H9 (cell line): ENCODE measurements around the gene STK32C. TPM values are rescaled to one million over a fixed set of nuclear protein-coding genes. Genes with fewer than 3 reads are reported as not detected.

Experiments used
- DNase-seq: peaks from one replicate; pipeline ENCODE4 v3.0.0-alpha.2; 2017
- H2AFZ ChIP-seq: one replicate; pipeline ENCODE4 v1.6.1; 2013; ENCODE audit warnings: mild to moderate bottlenecking, low read length, control low read depth, moderate library complexity
- H2AK5ac ChIP-seq: 2 replicates; pipeline ENCODE4 v1.6.1; 2013; ENCODE audit warnings: low read length, control low read depth, mixed read lengths; ENCODE audit not compliant: insufficient read length
- H2BK120ac ChIP-seq: one replicate; pipeline ENCODE4 v1.6.1; 2013; ENCODE audit warnings: low read depth, mild to moderate bottlenecking, low read length, control low read depth, inconsistent platforms; ENCODE audit not compliant: poor library complexity, severe bottlenecking
- H2BK12ac ChIP-seq: 2 replicates; pipeline ENCODE4 v1.6.1; 2013; ENCODE audit warnings: low read length, control low read depth, mixed read lengths, low read depth; ENCODE audit not compliant: insufficient read length
- H2BK15ac ChIP-seq: 2 replicates; pipeline ENCODE4 v1.6.1; 2013; ENCODE audit warnings: low read depth, low read length, control low read depth
- H2BK20ac ChIP-seq: one replicate; pipeline ENCODE4 v1.6.1; 2013; ENCODE audit warnings: low read depth, mild to moderate bottlenecking, low read length, control low read depth, inconsistent platforms; ENCODE audit not compliant: poor library complexity, severe bottlenecking
- H2BK5ac ChIP-seq: 2 replicates; pipeline ENCODE4 v1.6.1; 2013; ENCODE audit warnings: low read length, control low read depth, mixed read lengths; ENCODE audit not compliant: insufficient read length
- H3K14ac ChIP-seq: 2 replicates; pipeline ENCODE4 v1.6.1; 2013; ENCODE audit warnings: low read length, control low read depth; ENCODE audit not compliant: insufficient read depth
- H3K18ac ChIP-seq: 2 replicates; pipeline ENCODE4 v1.6.1; 2013; ENCODE audit warnings: low read depth, mild to moderate bottlenecking, mixed read lengths, low read length, control low read depth; ENCODE audit not compliant: insufficient read length
- H3K23ac ChIP-seq: 2 replicates; pipeline ENCODE4 v1.6.1; 2013; ENCODE audit warnings: low read length, control low read depth, mixed read lengths, low read depth; ENCODE audit not compliant: insufficient read length
- H3K23me2 ChIP-seq: 2 replicates; pipeline ENCODE4 v1.6.1; 2013; ENCODE audit warnings: low read depth, mild to moderate bottlenecking, mixed read lengths, low read length, control low read depth; ENCODE audit not compliant: insufficient read length, poor library complexity, severe bottlenecking
- H3K27ac ChIP-seq: 2 replicates; pipeline ENCODE4 v1.5.1; 2013; ENCODE audit warnings: low read length, control low read depth, mixed read lengths, low read depth; ENCODE audit not compliant: insufficient read length
- H3K27me3 ChIP-seq: 2 replicates; pipeline ENCODE4 v1.6.1; 2013; ENCODE audit warnings: low read length, control low read depth, inconsistent platforms; ENCODE audit not compliant: insufficient read depth
- H3K4ac ChIP-seq: 2 replicates; pipeline ENCODE4 v1.6.1; 2013; ENCODE audit warnings: low read depth, mild to moderate bottlenecking, control low read depth, inconsistent platforms, low read length, moderate library complexity
- H3K4me1 ChIP-seq: 2 replicates; pipeline ENCODE4 v1.6.1; 2013; ENCODE audit warnings: low read length, control low read depth, inconsistent platforms; ENCODE audit not compliant: insufficient read depth
- H3K4me2 ChIP-seq: 2 replicates; pipeline ENCODE4 v1.6.1; 2013; ENCODE audit warnings: low read length, control low read depth, mixed read lengths; ENCODE audit not compliant: insufficient read length, insufficient read depth
- H3K56ac ChIP-seq: 2 replicates; pipeline ENCODE4 v1.6.1; 2013; ENCODE audit warnings: low read depth, mild to moderate bottlenecking, mixed read lengths, low read length, control low read depth; ENCODE audit not compliant: insufficient read length
- H3K79me1 ChIP-seq: 2 replicates; pipeline ENCODE4 v1.6.1; 2013; ENCODE audit warnings: low read depth, mild to moderate bottlenecking, moderate library complexity, low read length, control low read depth, inconsistent platforms; ENCODE audit not compliant: insufficient read depth, poor library complexity, severe bottlenecking
- H3K79me2 ChIP-seq: 2 replicates; pipeline ENCODE4 v1.6.1; 2013; ENCODE audit warnings: low read length, control low read depth, inconsistent platforms; ENCODE audit not compliant: insufficient read depth
- H3K9ac ChIP-seq: 2 replicates; pipeline ENCODE4 v1.6.1; 2013; ENCODE audit warnings: low read length, control low read depth, mixed read lengths; ENCODE audit not compliant: insufficient read length; ENCODE audit errors: extremely low read depth
- H3K9me3 ChIP-seq: one replicate; pipeline ENCODE4 v1.6.1; 2013; ENCODE audit warnings: low read depth, low read length, inconsistent platforms; ENCODE audit not compliant: control insufficient read depth
- H3T11ph ChIP-seq: one replicate; pipeline ENCODE4 v1.6.1; 2013; ENCODE audit warnings: mild to moderate bottlenecking, low read length, control low read depth, inconsistent platforms
- H4K20me1 ChIP-seq: one replicate; pipeline ENCODE4 v1.6.1; 2013; ENCODE audit not compliant: control insufficient read depth, insufficient read length, insufficient read depth
- H4K5ac ChIP-seq: 2 replicates; pipeline ENCODE4 v1.6.1; 2013; ENCODE audit warnings: low read depth, mild to moderate bottlenecking, mixed read lengths, low read length, control low read depth; ENCODE audit not compliant: insufficient read length
- H4K8ac ChIP-seq: replicated peaks from 2 replicates; pipeline ENCODE4 v1.6.1; 2013; ENCODE audit warnings: low read length, control low read depth, mixed read lengths, low read depth; ENCODE audit not compliant: insufficient read length
- H4K91ac ChIP-seq: 2 replicates; pipeline ENCODE4 v1.6.1; 2013; ENCODE audit warnings: low read depth, mild to moderate bottlenecking, moderate library complexity, mixed read lengths, low read length, control low read depth; ENCODE audit not compliant: insufficient read length
- H3K27ac Mint-ChIP-seq, 3 experiments: 2 replicates in 2 of 3; 3 replicates in 1 of 3; pipeline ENCODE4 v1.8.0; 2020 to 2021; ENCODE audit warnings: mixed read lengths in 3 of 3, mild to moderate bottlenecking in 1 of 3, moderate library complexity in 1 of 3
- H3K27me3 Mint-ChIP-seq: 2 replicates; pipeline ENCODE4 v1.8.0; 2021; ENCODE audit warnings: low read depth, mild to moderate bottlenecking, moderate library complexity, mixed read lengths
- H3K36me3 Mint-ChIP-seq, 3 experiments: 2 replicates in 2 of 3; 3 replicates in 1 of 3; pipeline ENCODE4 v1.8.0; 2020 to 2021; ENCODE audit warnings: low read depth in 3 of 3, mixed read lengths in 3 of 3; ENCODE audit not compliant: insufficient read depth in 1 of 3
- H3K4me1 Mint-ChIP-seq, 2 experiments: 2 replicates each; pipeline ENCODE4 v1.8.0; 2020; ENCODE audit warnings: mixed read lengths in 2 of 2
- H3K4me3 Mint-ChIP-seq, 2 experiments: 2 replicates in 1 of 2; 3 replicates in 1 of 2; pipeline ENCODE4 v1.8.0; 2020 to 2021; ENCODE audit warnings: mild to moderate bottlenecking in 2 of 2, mixed read lengths in 2 of 2, moderate library complexity in 1 of 2
- H3K9me3 Mint-ChIP-seq, 2 experiments: 2 replicates in 1 of 2; 3 replicates in 1 of 2; pipeline ENCODE4 v1.8.0; 2020; ENCODE audit warnings: mild to moderate bottlenecking in 2 of 2, mixed read lengths in 2 of 2, moderate library complexity in 1 of 2
- CTCF ChIP-seq: fragments of 200-600 bp; sonication (generic); conservative IDR thresholded peaks from 3 replicates; pipeline ENCODE4 v1.8.0; 2021; ENCODE audit warnings: antibody characterized with exemption, mild to moderate bottlenecking
- WGBS: extraction: QIAGEN DNeasy Blood & Tissue Kit; methylation state at CpG from one replicate; pipeline ENCODE4 v1.1.7; 2013; ENCODE audit warnings: missing lambda C conversion rate, low lambda C conversion rate, mixed read lengths; ENCODE audit not compliant: insufficient read length; ENCODE audit errors: extremely low coverage; 5-methylcytosine and 5-hydroxymethylcytosine counted together
- total RNA-seq: library from RNA; stranded (reverse); gene quantifications from 2 replicates; pipeline ENCODE4 v1.2.1, GENCODE V29; 2021

Gene STK32C
- total RNA-seq, 1 experiment from 2014 or later, result 11.3 TPM

GRCh38 chr10:132259702-132260482, 47.9 kb downstream of the STK32C start:
- Histone ChIP-seq H2BK5ac (no peak overlapping the region), H3K14ac (no peak overlapping the region), H3K79me2 (no peaks in the 10 kb centered on the region), H3K56ac (no peak overlapping the region), H3K23me2 (no peaks in the 10 kb centered on the region), H3K27ac (no peak overlapping the region), H3K9ac (no peak overlapping the region), H3K4me1 (no peaks in the 10 kb centered on the region), H4K20me1 (no peaks in the 10 kb centered on the region), H3K4me2 (no peak overlapping the region), H4K8ac (no peak overlapping the region), H3K79me1 (no peaks in the 10 kb centered on the region), H3T11ph (no peak overlapping the region), H2BK20ac (no peak overlapping the region), H3K9me3 (no peaks in the 10 kb centered on the region), H3K27me3 (no peaks in the 10 kb centered on the region), H2AFZ (no peak overlapping the region), H2BK120ac (no peak overlapping the region), H4K5ac (no peak overlapping the region), H2BK15ac (no peak overlapping the region), H3K4ac (no peak overlapping the region), H3K18ac (no peak overlapping the region), H2AK5ac (no peak overlapping the region), H3K23ac (no peak overlapping the region), H2BK12ac (no peak overlapping the region), H4K91ac (no peak overlapping the region)
- TF ChIP-seq CTCF, result no peak
- H3K4me1 Mint-ChIP-seq, result no peaks in the 10 kb centered on the region
- H3K27me3 Mint-ChIP-seq, result no peaks in the 10 kb centered on the region; the same call in 1 of the 2 replicates
- no peaks in the 10 kb centered on the region for H3K9me3 Mint-ChIP-seq
- no peak overlapping the region for H3K4me3 Mint-ChIP-seq
- no peak for DNase-seq
- H3K36me3 Mint-ChIP-seq, result no peaks in the 10 kb centered on the region
- H3K27ac Mint-ChIP-seq, result peak overlapping the region in 1 of 3 experiments; percentile 44; a peak in 2 of 7 replicates
- no CpG with 5 or more reads among the region's 27 CpGs for WGBS
